ENCODE results near the gene LCT.

LCT gene

DNA sequence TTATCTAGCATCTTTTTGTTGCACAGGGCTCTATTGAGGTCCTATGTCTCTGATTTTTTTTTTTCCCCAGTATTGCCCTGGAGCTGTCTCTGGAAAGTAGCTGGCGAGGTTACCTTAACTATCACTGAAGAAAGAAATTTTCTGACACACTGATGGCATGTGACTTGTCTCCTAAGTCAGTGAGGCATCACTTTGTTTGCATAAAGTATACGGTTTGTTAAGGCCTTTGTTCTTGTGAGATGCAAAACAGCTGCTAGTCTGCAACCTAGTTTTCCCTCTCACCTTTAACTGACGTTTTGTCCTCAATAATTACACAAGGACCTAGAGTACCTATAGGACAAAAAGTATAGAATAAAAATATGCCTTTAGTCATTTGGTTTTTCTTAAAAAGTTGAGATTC lies 53.5 kb downstream of the LCT start:
- TF ChIP-seq JUND (IDR thresholded peaks at IDR 0.05; ENCODE audit: low read depth) = no peak
- no peak for DNase-seq (ENCODE audit: low read depth in 1 of 2, low spot score in 1 of 2)
- in situ Hi-C loops (cut with HindIII; ENCODE audit: low pct_unique_long_range_greater_than_20kb, low sequenced_read_pairs) = no loop called here

DNA sequence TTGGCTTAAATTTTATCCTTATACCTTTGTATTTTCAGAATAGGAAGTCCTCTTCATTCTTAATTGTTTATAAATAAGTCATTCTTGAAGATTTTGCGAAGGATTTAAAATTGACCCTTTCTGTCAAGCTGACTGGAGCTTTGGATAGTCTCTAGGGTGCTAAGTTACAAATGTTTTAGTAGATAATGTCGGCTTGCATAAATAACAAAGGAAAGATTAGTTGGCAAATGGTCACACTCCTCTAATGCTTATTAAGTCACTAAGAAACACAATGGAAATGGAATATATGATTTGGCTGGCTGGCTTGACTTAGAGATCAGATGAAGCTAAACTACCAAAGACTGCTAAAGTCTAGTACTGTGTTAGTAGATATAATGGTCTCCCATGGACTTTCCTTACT lies 54.8 kb downstream of the LCT start:
- in situ Hi-C loops (cut with HindIII; ENCODE audit: low pct_unique_long_range_greater_than_20kb, low sequenced_read_pairs) = no loop called here
- TF ChIP-seq JUND (IDR thresholded peaks at IDR 0.05; ENCODE audit: low read depth) = no peak
- DNase-seq (ENCODE audit: low read depth in 1 of 2, low spot score in 1 of 2) = no peak

DNA sequence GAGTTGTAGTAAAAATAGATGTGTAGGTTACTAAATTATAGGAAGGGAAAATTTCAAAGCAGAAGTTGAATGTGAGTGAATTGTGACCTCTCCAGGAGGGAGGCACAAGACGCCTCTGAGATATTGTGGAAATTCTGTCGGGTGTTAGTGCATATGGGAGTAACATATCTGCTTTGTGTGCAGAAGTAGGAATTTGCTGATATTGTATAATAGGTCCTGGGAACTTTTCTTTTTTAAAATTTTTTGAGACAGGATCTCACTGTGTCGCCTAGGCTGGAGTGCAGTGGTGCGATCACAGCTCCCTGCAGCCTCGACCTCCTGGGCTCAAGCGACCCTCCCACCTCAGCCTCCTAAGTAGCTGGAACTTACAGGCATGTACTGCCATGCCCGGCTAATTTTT lies 60.6 kb downstream of the LCT start:
- in situ Hi-C loops (cut with HindIII; ENCODE audit: low pct_unique_long_range_greater_than_20kb, low sequenced_read_pairs) = no loop called here
- TF ChIP-seq JUND (IDR thresholded peaks at IDR 0.05; ENCODE audit: low read depth) = no peak
- no peak for DNase-seq (ENCODE audit: low read depth in 1 of 2, low spot score in 1 of 2)

DNA sequence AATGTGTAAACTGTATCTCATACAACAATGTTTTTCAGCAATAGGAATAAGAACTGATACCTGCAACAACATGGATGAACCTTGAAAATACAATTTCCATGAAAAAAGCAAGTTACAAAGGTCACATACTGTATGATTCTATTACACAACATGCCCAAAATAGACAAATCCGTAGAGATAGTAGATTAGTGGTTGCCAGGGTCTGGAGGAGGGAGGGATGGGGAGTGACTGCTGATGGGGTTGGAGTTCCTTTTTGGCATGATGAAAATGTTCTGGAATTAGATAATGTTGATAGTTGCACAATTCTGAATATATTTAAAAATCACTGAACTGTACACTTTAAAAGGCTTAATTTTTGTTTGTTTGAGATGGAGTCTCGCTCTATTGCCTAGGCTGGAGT lies 61.6 kb downstream of the LCT start:
- no peak for DNase-seq (ENCODE audit: low read depth in 1 of 2, low spot score in 1 of 2)
- in situ Hi-C loops (cut with HindIII; ENCODE audit: low pct_unique_long_range_greater_than_20kb, low sequenced_read_pairs) = no loop called here
- TF ChIP-seq JUND (IDR thresholded peaks at IDR 0.05; ENCODE audit: low read depth) = no peak

DNA sequence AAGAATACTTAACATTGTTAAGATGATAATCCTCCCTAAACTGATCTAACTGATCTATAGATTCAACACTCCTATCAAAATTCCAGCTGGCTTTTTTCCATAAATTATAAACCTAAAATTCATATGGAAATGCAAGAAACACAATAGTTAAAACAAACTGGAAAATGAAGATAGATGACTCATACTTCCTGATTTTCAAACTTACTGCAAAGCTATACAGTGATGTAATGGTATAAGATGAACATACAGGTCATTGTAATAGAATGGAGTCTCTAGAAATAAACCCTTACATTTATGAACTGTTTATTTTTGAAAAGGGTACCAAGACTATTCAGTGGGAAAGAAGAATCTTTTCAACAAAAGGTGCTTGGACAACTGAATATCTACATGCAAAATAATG lies 63.1 kb downstream of the LCT start:
- no peak for TF ChIP-seq JUND (IDR thresholded peaks at IDR 0.05; ENCODE audit: low read depth)
- in situ Hi-C loops (cut with HindIII; ENCODE audit: low pct_unique_long_range_greater_than_20kb, low sequenced_read_pairs) = no loop called here
- DNase-seq (ENCODE audit: low read depth in 1 of 2, low spot score in 1 of 2) = no peak

DNA sequence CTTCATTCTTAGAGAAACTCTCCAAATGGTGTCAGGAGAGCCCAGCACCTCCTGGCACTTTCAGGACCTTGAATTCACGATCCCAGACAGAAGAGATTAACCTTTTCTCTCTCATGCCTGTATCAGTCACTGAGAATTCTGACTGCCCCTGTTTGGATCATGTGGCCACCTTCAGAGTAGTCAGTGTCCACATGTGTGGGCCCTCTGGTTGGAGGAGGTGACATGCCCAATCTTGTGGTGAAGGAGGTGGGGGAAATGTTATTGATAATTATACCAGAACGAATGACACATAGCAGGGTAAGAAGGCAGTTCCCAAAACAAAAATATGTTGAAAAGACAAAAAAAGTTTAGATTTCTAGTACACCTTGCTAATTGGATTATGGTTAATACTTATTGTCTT lies 63.7 kb downstream of the LCT start:
- TF ChIP-seq JUND (IDR thresholded peaks at IDR 0.05; ENCODE audit: low read depth) = no peak
- no peak for DNase-seq (ENCODE audit: low read depth in 1 of 2, low spot score in 1 of 2)
- in situ Hi-C loops (cut with HindIII; ENCODE audit: low pct_unique_long_range_greater_than_20kb, low sequenced_read_pairs) = no loop called here

DNA sequence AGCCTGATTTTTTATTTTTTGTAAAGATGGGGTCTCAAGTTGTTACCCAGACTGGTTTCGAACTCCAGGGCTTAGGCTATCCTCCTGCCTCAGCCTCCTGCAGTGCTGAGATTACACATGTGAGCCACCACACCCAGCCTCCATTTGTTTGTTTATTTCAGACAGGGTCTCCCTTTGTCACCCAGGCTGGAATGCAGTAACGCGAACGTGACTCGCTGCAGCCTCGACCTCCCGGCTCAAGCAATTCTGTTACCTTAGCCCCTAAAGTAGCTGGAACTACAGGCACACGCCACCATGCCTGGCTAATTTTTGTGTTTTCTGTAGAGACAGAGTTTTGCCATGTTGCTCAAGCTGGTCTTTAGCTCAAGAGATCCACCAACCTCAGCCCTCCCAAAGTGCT lies 68.1 kb downstream of the LCT start:
- no peak for TF ChIP-seq JUND (IDR thresholded peaks at IDR 0.05; ENCODE audit: low read depth)
- in situ Hi-C loops (cut with HindIII; ENCODE audit: low pct_unique_long_range_greater_than_20kb, low sequenced_read_pairs) = no loop called here
- DNase-seq (ENCODE audit: low read depth in 1 of 2, low spot score in 1 of 2) = no peak

DNA sequence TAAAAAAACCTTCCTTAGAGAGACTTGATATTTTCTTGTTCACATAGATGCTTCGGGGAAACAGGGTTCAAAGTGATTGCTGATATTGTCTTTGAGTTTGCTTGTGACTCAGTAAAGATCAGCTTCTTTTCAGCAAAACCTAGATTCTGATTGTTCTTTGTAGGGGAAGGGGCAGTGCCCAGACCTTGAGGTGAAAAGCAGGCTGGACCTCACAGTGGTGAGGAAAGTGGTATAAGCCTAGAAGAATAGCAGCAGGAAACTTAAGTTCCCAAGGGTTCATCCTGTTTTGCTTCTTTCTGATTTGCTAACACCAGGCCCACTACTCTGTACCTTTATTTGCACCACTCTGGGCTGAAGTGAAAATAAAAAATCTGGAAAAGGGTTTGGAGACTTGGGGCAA lies 74.5 kb downstream of the LCT start:
- DNase-seq (ENCODE audit: low read depth in 1 of 2, low spot score in 1 of 2) = no peak
- TF ChIP-seq JUND (IDR thresholded peaks at IDR 0.05; ENCODE audit: low read depth) = no peak
- in situ Hi-C loops (cut with HindIII; ENCODE audit: low pct_unique_long_range_greater_than_20kb, low sequenced_read_pairs) = no loop called here

DNA sequence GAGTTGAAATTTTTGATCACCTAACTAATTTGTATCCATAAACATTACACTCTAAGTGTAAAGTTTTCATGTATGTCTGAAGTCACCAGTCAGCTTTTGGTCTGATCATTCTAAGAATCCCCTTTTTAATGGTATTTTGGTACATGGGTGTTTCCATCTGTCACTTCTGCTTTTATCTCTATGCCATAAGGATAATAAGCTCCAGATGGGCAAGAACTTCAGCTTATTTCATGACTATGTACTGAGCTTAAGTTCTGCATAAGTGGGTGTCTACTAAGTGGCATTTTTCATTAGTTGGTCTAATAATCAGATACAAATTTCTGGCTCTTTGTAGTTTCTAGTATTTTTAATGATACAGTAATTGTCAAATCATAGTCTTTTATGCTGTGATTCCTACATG lies 75.0 kb downstream of the LCT start:
- in situ Hi-C loops (cut with HindIII; ENCODE audit: low pct_unique_long_range_greater_than_20kb, low sequenced_read_pairs) = no loop called here
- TF ChIP-seq JUND (IDR thresholded peaks at IDR 0.05; ENCODE audit: low read depth) = no peak
- DNase-seq (ENCODE audit: low read depth in 1 of 2, low spot score in 1 of 2) = no peak

DNA sequence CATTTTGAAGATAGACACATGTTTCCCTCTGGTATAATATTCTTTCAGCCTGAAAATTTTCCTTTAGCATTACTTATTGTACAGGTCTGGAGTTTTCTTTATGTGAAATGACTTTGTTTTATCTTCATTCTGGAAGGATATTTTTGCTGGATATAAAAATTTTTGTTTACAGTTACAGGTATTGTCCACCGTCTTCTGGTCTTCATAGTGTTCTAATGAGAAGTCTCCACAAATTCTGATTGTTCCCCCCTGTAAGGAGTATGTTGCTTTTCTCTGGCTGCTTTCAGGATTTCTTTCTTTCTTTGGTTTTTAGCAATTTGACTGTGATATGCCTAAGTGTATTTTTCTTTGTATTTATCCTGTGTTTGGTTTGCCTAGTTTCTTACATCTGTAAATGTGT lies 80.3 kb downstream of the LCT start:
- in situ Hi-C loops (cut with HindIII; ENCODE audit: low pct_unique_long_range_greater_than_20kb, low sequenced_read_pairs) = no loop called here
- no peak for TF ChIP-seq JUND (IDR thresholded peaks at IDR 0.05; ENCODE audit: low read depth)

DNA sequence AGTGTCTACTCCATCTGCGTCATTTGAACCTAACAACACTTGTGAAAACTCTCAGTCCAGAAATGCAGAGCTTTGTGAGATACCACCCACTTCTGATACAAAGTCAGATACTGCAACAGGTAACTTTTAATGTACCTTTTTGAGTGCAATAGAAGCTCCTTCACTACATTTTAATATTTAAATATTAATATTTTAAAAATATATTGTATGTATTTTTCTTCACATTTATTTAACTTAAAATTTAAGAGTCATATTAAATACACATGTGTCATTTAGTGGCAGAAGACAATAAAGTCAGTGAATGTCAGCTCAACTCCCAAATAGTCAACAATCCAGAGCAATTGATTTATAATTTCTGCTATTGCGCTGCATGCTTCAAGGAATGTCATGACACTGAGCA lies 81.4 kb downstream of the LCT start:
- DNase-seq (ENCODE audit: low read depth in 1 of 2, low spot score in 1 of 2) = no peak
- TF ChIP-seq JUND (IDR thresholded peaks at IDR 0.05; ENCODE audit: low read depth) = no peak
- in situ Hi-C loops (cut with HindIII; ENCODE audit: low pct_unique_long_range_greater_than_20kb, low sequenced_read_pairs) = no loop called here

More for the DNA sequence above, 80.3 kb downstream of the LCT start:
- no peak for DNase-seq (ENCODE audit: low read depth in 1 of 2, low spot score in 1 of 2)

DNA sequence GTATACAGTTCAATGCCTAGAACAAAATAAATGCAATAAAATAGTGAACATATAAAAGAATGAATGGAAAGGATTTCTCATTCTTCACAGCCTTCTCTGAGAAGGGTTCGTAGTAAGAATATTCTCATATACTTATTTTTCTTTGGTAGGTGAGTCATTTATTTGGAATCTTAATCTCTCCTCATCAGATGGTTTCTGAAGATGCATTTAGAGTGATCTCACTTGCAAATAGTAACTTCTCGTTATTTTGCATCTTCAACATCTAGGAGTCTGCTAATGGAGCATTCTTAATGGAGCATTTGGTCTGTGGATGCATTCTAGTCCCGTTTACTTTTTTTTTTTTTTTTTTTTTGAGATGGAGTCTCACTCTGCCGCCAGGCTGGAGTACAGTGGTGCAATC lies 91.4 kb downstream of the LCT start:
- no peak for DNase-seq (ENCODE audit: low read depth in 1 of 2, low spot score in 1 of 2)
- in situ Hi-C loops (cut with HindIII; ENCODE audit: low pct_unique_long_range_greater_than_20kb, low sequenced_read_pairs) = no loop called here
- no peak for TF ChIP-seq JUND (IDR thresholded peaks at IDR 0.05; ENCODE audit: low read depth)

DNA sequence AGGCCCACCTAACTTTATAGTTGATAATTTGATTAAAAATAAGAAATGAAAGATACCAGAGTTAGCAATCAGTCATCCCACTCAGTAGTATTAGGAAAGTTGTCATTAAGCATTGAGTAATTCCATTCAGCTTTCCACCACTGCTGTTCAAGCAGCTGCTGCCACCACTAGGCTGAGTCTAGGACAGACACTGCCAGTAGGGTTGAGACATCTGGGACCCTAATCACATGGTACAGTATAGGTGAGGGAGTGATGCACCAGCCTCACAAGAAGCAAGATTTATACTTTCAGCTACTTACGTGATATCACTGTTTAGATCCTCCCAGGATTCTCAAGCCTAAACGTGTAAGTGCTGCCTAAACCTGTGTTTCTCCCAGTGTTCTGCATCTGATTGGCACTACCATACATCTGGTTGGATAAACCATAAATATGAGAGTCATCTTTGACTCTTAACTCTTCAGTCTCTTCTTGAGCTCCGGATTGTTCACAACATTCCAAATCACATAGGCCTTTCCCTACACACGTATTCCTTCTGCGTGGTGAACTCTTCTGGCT lies 92.1 kb downstream of the LCT start:
- in situ Hi-C loops (cut with HindIII; ENCODE audit: low pct_unique_long_range_greater_than_20kb, low sequenced_read_pairs) = no loop called here
- peak in 1 of 2 experiments; percentile 27 for DNase-seq (ENCODE audit: low read depth in 1 of 2, low spot score in 1 of 2)
- TF ChIP-seq JUND (IDR thresholded peaks at IDR 0.05; ENCODE audit: low read depth) = no peak

DNA sequence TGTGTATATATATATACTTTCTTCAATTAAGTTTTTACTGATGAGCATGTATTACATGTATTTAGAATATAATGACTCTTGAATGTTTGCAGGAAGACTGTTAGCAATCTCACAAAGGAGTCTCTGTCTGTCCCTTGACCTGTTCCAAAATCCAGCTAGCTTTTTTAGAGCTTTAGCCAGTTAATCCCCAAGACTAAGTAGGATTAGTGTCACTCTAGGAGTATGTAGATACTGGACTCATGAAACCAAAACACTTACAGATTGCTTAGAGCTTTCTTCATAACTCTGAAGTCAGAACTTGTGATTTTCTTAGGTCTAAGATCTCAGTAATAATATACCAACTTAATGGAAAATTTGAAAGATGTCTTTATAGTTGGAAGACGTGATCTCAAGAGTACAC lies 93.1 kb downstream of the LCT start:
- in situ Hi-C loops (cut with HindIII; ENCODE audit: low pct_unique_long_range_greater_than_20kb, low sequenced_read_pairs) = no loop called here

More for the DNA sequence above, 93.1 kb downstream of the LCT start:
- DNase-seq (ENCODE audit: low read depth in 1 of 2, low spot score in 1 of 2) = no peak
- no peak for TF ChIP-seq JUND (IDR thresholded peaks at IDR 0.05; ENCODE audit: low read depth)
